GM12878 (cell line): Measurements from ENCODE around the gene HECTD4. TPM values are rescaled to one million over a fixed set of nuclear protein-coding genes. Genes with fewer than 3 reads are reported as not detected.

Source experiments
- ATAC-seq: fragments of 200-7000 bp; cut with Tn5 transposase; 3 replicates; pipeline ENCODE4 v1.9.1; 2020; ENCODE audit warnings: mild to moderate bottlenecking, moderate library complexity
- BruUV-seq: library from RNA; stranded (reverse); fragments of 400-500 nt; replicated peaks from 2 replicates; lab custom pipeline; 2021; lab: Mats Ljungman, UMichigan
- CTCF ChIA-PET: fragments of 300-600 bp; sonication (Branson Sonifier 250); formaldehyde crosslinking; extraction: SDS; loops from one replicate; lab custom pipeline; 2021; ENCODE audit warnings: inconsistent platforms; lab: Yijun Ruan, JAX
- POLR2A ChIA-PET: fragments of 350-600 bp; formaldehyde crosslinking; extraction: SDS; loops from one replicate; lab custom pipeline; 2021; ENCODE audit warnings: inconsistent platforms; lab: Charles Lee
- RAD21 ChIA-PET: fragments of 300-600 bp; sonication (Branson Sonifier 250); formaldehyde crosslinking; loops from one replicate; lab custom pipeline; 2023; ENCODE audit warnings: antibody characterized with exemption; ENCODE audit not compliant: unreplicated experiment; lab: Charles Lee
- SMC1A ChIA-PET: fragments of 300-600 bp; sonication (Branson Sonifier 250); formaldehyde crosslinking; loops from one replicate; lab custom pipeline; 2023; ENCODE audit not compliant: unreplicated experiment, uncharacterized antibody; lab: Charles Lee
- DNase-seq: peaks from one replicate; pipeline ENCODE4 v3.0.0-alpha.2; 2011; ENCODE audit warnings: low read depth, low spot score
- FAIRE-seq: peaks from 3 replicates; lab custom pipeline; 2011; peaks lifted over from hg19 to GRCh38; lab: Jason Lieb, UNC
- H2AFZ ChIP-seq: 2 replicates; pipeline ENCODE4 v1.6.0; 2011; ENCODE audit warnings: low read depth, low read length, control low read depth; ENCODE audit not compliant: control insufficient read depth
- H3K27ac ChIP-seq: 2 replicates; pipeline ENCODE4 v1.5.1; 2011; ENCODE audit warnings: control low read depth; ENCODE audit not compliant: control insufficient read depth, insufficient read depth
- H3K27me3 ChIP-seq, 2 experiments: replicated peaks in 1 of 2; 2 replicates each; pipeline versions ENCODE4 v1.6.0 to v1.6.1; 2011; ENCODE audit warnings: low read length in 1 of 2; ENCODE audit not compliant: control insufficient read depth in 2 of 2, insufficient read depth in 2 of 2
- H3K36me3 ChIP-seq, 2 experiments: 2 replicates each; pipeline ENCODE4 v1.5.1; 2011; ENCODE audit warnings: low read length in 1 of 2; ENCODE audit not compliant: control insufficient read depth in 2 of 2, insufficient read depth in 2 of 2
- H3K4me1 ChIP-seq: 2 replicates; pipeline ENCODE4 v1.6.1; 2011; ENCODE audit warnings: mild to moderate bottlenecking, low read length, moderate library complexity, mixed read lengths; ENCODE audit not compliant: control insufficient read depth, insufficient read depth
- H3K4me2 ChIP-seq: 2 replicates; pipeline ENCODE4 v1.6.0; 2011; ENCODE audit warnings: control low read depth; ENCODE audit not compliant: control insufficient read depth, insufficient read depth
- H3K4me3 ChIP-seq: fragments of 200-600 bp; sonication (generic); 2 replicates; pipeline ENCODE4 v1.5.1; 2016
- H3K79me2 ChIP-seq: 2 replicates; pipeline ENCODE4 v1.6.0; 2011; ENCODE audit warnings: low read length; ENCODE audit not compliant: control insufficient read depth, insufficient read depth
- H3K9ac ChIP-seq: 2 replicates; pipeline ENCODE4 v1.8.0; 2011; ENCODE audit warnings: low read length, control low read depth, mixed read lengths; ENCODE audit not compliant: control insufficient read depth, insufficient read depth
- H3K9me3 ChIP-seq: replicated peaks from 3 replicates; pipeline ENCODE4 v1.5.1; 2011; ENCODE audit warnings: mild to moderate bottlenecking, low read length; ENCODE audit not compliant: control insufficient read depth, insufficient read depth
- H4K20me1 ChIP-seq: 2 replicates; pipeline ENCODE4 v1.6.0; 2011; ENCODE audit not compliant: control insufficient read depth, insufficient read depth
- DPF2 ChIP-seq: fragments of 450-650 bp; IDR thresholded peaks from 2 replicates; pipeline ENCODE4 v1.6.1; 2017; ENCODE audit warnings: mild to moderate bottlenecking
- IKZF1 ChIP-seq: fragments of 450-650 bp; conservative IDR thresholded peaks from 2 replicates; pipeline ENCODE4 v1.6.1; 2017; ENCODE audit warnings: antibody characterized with exemption, mild to moderate bottlenecking
- NR2F1 ChIP-seq: fragments of 450-650 bp; conservative IDR thresholded peaks from 2 replicates; pipeline ENCODE4 v1.6.1; 2017; ENCODE audit warnings: mild to moderate bottlenecking
- POLR2AphosphoS2 ChIP-seq: IDR thresholded peaks from 2 replicates; pipeline ENCODE4 v1.6.1; 2011; ENCODE audit warnings: low read depth, mild to moderate bottlenecking, low read length, improper control_type of control experiment, moderate library complexity
- SP1 ChIP-seq: IDR thresholded peaks from one replicate; pipeline ENCODE4 v1.6.1; 2011; ENCODE audit warnings: low read depth, low read length
- SREBF2 ChIP-seq: IDR thresholded peaks from 2 replicates; pipeline ENCODE4 v1.6.1; 2012; ENCODE audit warnings: mild to moderate bottlenecking, low read length
- ZNF274 ChIP-seq: IDR thresholded peaks from one replicate; pipeline ENCODE4 v1.8.0; 2011; ENCODE audit not compliant: insufficient read length, insufficient read depth
- WGBS: methylation state at CpG from one replicate; pipeline ENCODE4 v1.1.6; 2016; ENCODE audit warnings: low lambda C conversion rate; ENCODE audit not compliant: insufficient replicate concordance, insufficient coverage; ENCODE audit errors: missing lambda C conversion rate; 5-methylcytosine and 5-hydroxymethylcytosine counted together
- in situ Hi-C: fragments of 300-500 bp; cut with MboI; formaldehyde crosslinking; loops from 9 replicates; pipeline ENCODE4 v1.14.3; 2018; ENCODE audit warnings: mixed read lengths
- intact Hi-C: fragments of 100-400 bp; cut with micrococcal nuclease; formaldehyde crosslinking; loops from one replicate; pipeline ENCODE4 v1.14.2; 2022; ENCODE audit not compliant: unreplicated experiment
- polyA plus RNA-seq, 11 experiments: library from polyadenylated mRNA; depleted of rRNA in 4 of 11; unstranded in 6 of 11; stranded (reverse) in 5 of 11; fragments of >200 nt; fragmentation: Nextera tagmentation in 4 of 11; fragmentation: Illumina TruSeq in 1 of 11; extraction: Ambion mirVana in 4 of 11; extraction: Trizol in 1 of 11; gene quantifications; 1 replicate in 1 of 11; 2 replicates in 10 of 11; pipeline versions ENCODE4 v1.2.1 to v1.2.3, GENCODE V29; 2011 to 2016; ENCODE audit warnings: inconsistent platforms in 2 of 11, missing spikeins in 2 of 11, low read depth in 1 of 11
- total RNA-seq, 4 experiments: library from RNA; depleted of rRNA in 3 of 4; stranded (reverse); fragments of >200 nt in 3 of 4; fragmentation: Illumina TruSeq in 1 of 4; extraction: Trizol in 1 of 4; gene quantifications; 2 replicates each; pipeline versions ENCODE4 v1.2.1 to v1.2.3, GENCODE V29; 2013 to 2021
- TF ChIP-seq, protein P1 (sequence below): fragments of 450-650 bp; IDR thresholded peaks from 2 replicates; pipeline ENCODE4 v1.6.1; 2017; ENCODE audit warnings: mild to moderate bottlenecking, moderate library complexity

The HECTD4 gene
- total and polyA plus RNA-seq, 10 of the 15 experiments (the other 5 are each of a cell fraction or from before 2014, with no cell fraction given) = 5.8 to 43.9 (median 17.9) TPM

DNA sequence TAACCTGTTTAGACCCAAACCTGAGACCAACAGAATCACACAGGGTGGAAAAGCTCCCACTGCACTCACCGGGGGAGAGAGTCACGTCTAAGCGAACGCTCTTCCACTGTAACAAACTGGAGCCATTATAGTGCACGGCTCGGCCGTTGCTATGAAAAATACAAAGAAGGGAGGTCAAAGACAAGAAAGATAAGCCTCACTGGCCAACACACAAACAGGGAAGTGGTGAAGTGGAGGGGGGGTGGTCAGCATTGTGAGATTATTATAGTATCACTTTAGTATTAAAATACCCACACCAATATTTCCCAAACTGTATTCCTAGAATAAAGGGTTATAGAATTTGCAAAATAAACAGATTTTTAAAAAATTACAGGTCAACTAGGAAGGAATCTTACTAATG is 166.0 kb downstream of the HECTD4 start:
- H4K20me1 ChIP-seq = no peaks in the 10 kb centered on the region
- H2AFZ ChIP-seq = no peak overlapping the region
- H3K27ac ChIP-seq = no peak overlapping the region
- H3K4me1 ChIP-seq = peaks cover 13% of the 10 kb centered on the region
- WGBS = 98% methylated on average over 7 of the region's 7 CpGs
- peaks cover 5 to 20% of the 10 kb centered on the region in 2 experiments for H3K36me3 ChIP-seq
- DNase-seq (no peak), FAIRE-seq (no peak), ATAC-seq (no peak)
- no peak overlapping the region for H3K9ac ChIP-seq
- H3K79me2 ChIP-seq = no peaks in the 10 kb centered on the region
- POLR2A ChIA-PET = interaction anchor here (0.5 kb wide), 2 partner anchors 179 to 277 kb away, joined by 3 read pairs; no protein-coding TSS in a partner anchor
- H3K4me2 ChIP-seq = no peak overlapping the region
- BruUV-seq = no TSS peak
- no peak overlapping the region for H3K4me3 ChIP-seq
- intact Hi-C loops = no loop called here
- RAD21 ChIA-PET = no interaction called here
- H3K9me3 ChIP-seq = no peaks in the 10 kb centered on the region
- CTCF ChIA-PET = interaction anchor here (0.6 kb wide), 1 partner anchor 202 kb away, joined by 3 read pairs; no protein-coding TSS in a partner anchor
- no peaks in the 10 kb centered on the region for H3K27me3 ChIP-seq
- in situ Hi-C loops = no loop called here
- SMC1A ChIA-PET = no interaction called here
- TF ChIP-seq, protein P1, sequence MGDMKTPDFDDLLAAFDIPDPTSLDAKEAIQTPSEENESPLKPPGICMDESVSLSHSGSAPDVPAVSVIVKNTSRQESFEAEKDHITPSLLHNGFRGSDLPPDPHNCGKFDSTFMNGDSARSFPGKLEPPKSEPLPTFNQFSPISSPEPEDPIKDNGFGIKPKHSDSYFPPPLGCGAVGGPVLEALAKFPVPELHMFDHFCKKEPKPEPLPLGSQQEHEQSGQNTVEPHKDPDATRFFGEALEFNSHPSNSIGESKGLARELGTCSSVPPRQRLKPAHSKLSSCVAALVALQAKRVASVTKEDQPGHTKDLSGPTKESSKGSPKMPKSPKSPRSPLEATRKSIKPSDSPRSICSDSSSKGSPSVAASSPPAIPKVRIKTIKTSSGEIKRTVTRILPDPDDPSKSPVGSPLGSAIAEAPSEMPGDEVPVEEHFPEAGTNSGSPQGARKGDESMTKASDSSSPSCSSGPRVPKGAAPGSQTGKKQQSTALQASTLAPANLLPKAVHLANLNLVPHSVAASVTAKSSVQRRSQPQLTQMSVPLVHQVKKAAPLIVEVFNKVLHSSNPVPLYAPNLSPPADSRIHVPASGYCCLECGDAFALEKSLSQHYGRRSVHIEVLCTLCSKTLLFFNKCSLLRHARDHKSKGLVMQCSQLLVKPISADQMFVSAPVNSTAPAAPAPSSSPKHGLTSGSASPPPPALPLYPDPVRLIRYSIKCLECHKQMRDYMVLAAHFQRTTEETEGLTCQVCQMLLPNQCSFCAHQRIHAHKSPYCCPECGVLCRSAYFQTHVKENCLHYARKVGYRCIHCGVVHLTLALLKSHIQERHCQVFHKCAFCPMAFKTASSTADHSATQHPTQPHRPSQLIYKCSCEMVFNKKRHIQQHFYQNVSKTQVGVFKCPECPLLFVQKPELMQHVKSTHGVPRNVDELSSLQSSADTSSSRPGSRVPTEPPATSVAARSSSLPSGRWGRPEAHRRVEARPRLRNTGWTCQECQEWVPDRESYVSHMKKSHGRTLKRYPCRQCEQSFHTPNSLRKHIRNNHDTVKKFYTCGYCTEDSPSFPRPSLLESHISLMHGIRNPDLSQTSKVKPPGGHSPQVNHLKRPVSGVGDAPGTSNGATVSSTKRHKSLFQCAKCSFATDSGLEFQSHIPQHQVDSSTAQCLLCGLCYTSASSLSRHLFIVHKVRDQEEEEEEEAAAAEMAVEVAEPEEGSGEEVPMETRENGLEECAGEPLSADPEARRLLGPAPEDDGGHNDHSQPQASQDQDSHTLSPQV = no peak
- TF ChIP-seq DPF2 (no peak), NR2F1 (no peak), ZNF274 (no peak), IKZF1 (no peak), SP1 (no peak), POLR2AphosphoS2 (no peak), SREBF2 (no peak)
